Measurements from ENCODE around the gene XRN1. TPM values are rescaled to one million over a fixed set of nuclear protein-coding genes. Genes with fewer than 3 reads are reported as not detected.

The XRN1 gene
- total RNA-seq, 1 donor from 2014 or later: 16.9 TPM

DNA sequence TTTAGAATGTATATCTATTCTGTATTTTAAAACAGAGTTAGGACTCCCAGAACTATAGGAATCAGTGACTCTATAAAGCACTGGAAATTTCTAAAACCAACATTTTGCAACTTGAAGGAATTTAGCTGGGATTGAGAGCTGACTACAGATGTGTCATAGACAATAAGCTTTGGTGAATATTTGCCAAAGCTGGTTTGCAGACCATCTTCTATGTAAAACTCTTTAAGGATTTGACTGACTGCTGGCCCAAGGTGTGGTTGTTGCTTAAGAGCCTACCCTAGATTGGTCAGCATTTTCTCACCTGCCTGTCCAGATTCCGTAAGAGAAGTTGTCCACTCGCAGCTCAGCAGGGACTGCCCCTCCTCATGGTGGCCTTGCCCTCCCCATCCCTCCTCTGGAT, 149.2 kb downstream of the XRN1 start:
- H3K27me3 ChIP-seq (ENCODE audit: control insufficient read depth, insufficient read depth, low read length): no peaks in the 10 kb centered on the region
- no peak overlapping the region for H3K4me3 ChIP-seq (ENCODE audit: low read depth, low read length)
- H3K36me3 ChIP-seq (ENCODE audit: control insufficient read depth, insufficient read depth, low read length): no peaks in the 10 kb centered on the region
- DNase-seq (ENCODE audit: low read depth): no peak
- TF ChIP-seq, protein P1, sequence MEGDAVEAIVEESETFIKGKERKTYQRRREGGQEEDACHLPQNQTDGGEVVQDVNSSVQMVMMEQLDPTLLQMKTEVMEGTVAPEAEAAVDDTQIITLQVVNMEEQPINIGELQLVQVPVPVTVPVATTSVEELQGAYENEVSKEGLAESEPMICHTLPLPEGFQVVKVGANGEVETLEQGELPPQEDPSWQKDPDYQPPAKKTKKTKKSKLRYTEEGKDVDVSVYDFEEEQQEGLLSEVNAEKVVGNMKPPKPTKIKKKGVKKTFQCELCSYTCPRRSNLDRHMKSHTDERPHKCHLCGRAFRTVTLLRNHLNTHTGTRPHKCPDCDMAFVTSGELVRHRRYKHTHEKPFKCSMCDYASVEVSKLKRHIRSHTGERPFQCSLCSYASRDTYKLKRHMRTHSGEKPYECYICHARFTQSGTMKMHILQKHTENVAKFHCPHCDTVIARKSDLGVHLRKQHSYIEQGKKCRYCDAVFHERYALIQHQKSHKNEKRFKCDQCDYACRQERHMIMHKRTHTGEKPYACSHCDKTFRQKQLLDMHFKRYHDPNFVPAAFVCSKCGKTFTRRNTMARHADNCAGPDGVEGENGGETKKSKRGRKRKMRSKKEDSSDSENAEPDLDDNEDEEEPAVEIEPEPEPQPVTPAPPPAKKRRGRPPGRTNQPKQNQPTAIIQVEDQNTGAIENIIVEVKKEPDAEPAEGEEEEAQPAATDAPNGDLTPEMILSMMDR (IDR thresholded peaks at IDR 0.05; ENCODE audit: insufficient read depth, low read length, poor library complexity, severe bottlenecking): no peak

DNA sequence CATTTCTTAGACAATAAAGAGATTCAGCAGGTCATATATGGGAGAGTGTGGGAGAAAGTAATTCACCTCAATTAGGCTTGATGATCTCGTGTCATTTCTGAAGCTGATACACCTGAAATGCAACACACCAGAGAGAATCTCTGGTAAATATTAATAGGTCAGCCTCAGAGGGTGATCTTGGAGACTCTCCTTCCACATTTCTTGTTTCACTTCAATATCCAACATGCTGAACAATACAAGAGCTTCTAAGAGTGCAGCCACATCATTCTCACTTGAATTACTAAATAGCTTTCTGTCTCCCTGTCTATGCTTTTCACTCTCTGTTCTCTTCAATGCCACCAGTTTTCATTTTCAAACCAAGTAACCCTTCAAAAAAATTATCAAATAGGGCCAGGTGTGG, 151.3 kb downstream of the XRN1 start:
- H3K27me3 ChIP-seq (ENCODE audit: control insufficient read depth, insufficient read depth, low read length): no peaks in the 10 kb centered on the region
- TF ChIP-seq, protein P1 (IDR thresholded peaks at IDR 0.05; ENCODE audit: insufficient read depth, low read length, poor library complexity, severe bottlenecking): no peak
- H3K36me3 ChIP-seq (ENCODE audit: control insufficient read depth, insufficient read depth, low read length): no peaks in the 10 kb centered on the region
- no peak for DNase-seq (ENCODE audit: low read depth)
- H3K4me3 ChIP-seq (ENCODE audit: low read depth, low read length): no peak overlapping the region

DNA sequence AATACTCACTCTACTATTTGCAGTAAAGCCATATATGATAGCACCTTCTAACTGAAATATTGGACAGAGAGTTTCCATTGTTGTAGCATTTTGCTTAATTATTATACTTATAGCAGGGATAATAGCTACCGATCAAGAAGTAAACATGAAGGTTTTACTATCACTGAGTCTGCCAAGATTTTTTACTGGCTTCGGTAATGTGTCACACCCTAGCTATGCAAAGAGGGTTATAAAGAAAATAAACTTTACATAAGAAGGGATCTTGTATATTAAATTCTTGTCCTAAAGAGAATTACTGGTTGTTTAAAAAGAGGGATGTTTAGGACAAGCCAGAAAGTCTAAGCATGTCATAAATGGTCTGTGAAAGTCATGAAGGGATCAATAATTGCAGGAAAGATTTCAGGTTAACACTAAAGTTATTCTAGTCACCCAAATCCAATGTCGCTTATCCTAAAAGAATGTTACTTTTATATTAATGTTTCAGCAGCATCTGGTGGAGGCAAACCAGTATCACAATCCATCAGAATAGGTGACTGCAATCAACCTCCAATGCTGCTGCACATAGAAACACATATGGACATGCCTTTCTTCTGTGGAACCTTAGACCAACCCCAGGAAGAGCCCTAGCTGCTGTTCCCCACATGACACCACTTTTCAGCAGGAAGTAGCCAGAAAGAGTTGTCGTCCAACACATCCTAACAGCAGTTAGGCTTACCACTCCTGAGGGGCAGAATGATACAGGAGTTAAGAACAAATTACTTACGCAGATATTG, 159.8 kb downstream of the XRN1 start:
- no peaks in the 10 kb centered on the region for H3K36me3 ChIP-seq (ENCODE audit: control insufficient read depth, insufficient read depth, low read length)
- TF ChIP-seq, protein P1 (IDR thresholded peaks at IDR 0.05; ENCODE audit: insufficient read depth, low read length, poor library complexity, severe bottlenecking): no peak
- no peaks in the 10 kb centered on the region for H3K27me3 ChIP-seq (ENCODE audit: control insufficient read depth, insufficient read depth, low read length)
- H3K4me3 ChIP-seq (ENCODE audit: low read depth, low read length): no peak overlapping the region
- no peak for DNase-seq (ENCODE audit: low read depth)

DNA sequence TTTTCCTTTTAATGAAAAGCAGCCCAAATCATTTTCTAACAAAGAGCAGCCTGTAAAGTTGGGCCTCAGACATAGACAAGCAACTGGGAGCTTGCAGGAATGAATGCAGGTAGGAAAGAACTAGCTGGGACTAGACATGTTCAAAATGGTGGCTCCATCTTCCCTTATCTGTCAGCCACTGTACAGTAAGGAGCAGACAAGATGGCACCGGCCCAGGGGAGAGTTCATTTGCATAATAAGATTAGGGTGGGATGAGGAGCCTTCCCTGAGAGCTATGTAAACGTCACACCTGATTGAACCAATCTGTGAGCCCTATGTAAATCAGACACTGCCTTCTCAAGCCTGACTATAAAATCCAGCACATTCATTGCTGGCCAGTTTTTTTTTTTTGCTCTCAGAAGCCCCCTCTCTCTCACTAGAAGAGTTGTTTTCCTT, 162.7 kb downstream of the XRN1 start:
- Histone ChIP-seq H3K4me3 (ENCODE audit: low read depth, low read length) (no peak overlapping the region), H3K27me3 (ENCODE audit: control insufficient read depth, insufficient read depth, low read length) (no peaks in the 10 kb centered on the region), H3K36me3 (ENCODE audit: control insufficient read depth, insufficient read depth, low read length) (no peaks in the 10 kb centered on the region)
- no peak for DNase-seq (ENCODE audit: low read depth)
- TF ChIP-seq, protein P1 (IDR thresholded peaks at IDR 0.05; ENCODE audit: insufficient read depth, low read length, poor library complexity, severe bottlenecking): no peak

DNA sequence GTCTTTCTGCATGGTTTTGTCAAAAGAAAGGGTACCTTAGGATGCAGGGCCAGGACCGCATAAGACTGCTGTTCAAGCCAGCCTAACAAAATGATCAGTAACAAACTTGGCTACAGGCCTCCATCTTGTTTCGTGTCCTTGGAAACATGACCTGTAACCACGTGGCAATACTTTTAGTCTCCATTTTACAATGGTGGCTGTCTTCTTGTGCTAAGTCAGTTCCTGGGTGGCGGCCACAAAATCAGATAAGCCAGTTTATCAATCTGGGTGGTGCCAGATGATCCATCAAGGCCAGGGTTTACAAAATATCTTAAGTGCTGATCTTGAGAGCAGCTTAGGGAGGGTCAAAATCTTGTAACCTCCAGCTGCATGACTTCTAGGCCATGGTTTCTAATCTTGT, 165.3 kb downstream of the XRN1 start:
- TF ChIP-seq, protein P1 (IDR thresholded peaks at IDR 0.05; ENCODE audit: insufficient read depth, low read length, poor library complexity, severe bottlenecking): no peak
- Histone ChIP-seq H3K27me3 (ENCODE audit: control insufficient read depth, insufficient read depth, low read length) (no peaks in the 10 kb centered on the region), H3K4me3 (ENCODE audit: low read depth, low read length) (no peak overlapping the region), H3K36me3 (ENCODE audit: control insufficient read depth, insufficient read depth, low read length) (no peaks in the 10 kb centered on the region)
- no peak for DNase-seq (ENCODE audit: low read depth)

DNA sequence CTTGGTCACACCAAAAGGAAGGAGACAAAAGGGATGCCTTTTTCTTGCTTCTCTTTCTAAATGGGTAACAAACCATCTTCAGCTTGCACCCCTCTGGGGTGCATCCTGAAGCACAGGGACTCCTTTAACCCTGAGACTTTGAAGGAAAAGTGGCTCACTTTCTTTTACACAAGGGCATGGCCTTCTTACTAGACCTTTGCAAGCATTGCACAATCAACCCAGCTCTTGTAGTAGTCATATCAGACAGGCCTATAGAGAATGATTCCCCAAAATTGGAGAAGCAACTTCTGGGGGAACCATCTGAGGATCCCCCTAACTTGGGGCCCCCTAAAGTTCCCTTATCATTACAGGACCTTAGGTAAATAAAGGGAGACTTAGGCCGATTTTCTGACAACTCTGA, 166.4 kb downstream of the XRN1 start:
- no peaks in the 10 kb centered on the region for H3K27me3 ChIP-seq (ENCODE audit: control insufficient read depth, insufficient read depth, low read length)
- TF ChIP-seq, protein P1 (IDR thresholded peaks at IDR 0.05; ENCODE audit: insufficient read depth, low read length, poor library complexity, severe bottlenecking): no peak
- DNase-seq (ENCODE audit: low read depth): no peak
- no peaks in the 10 kb centered on the region for H3K36me3 ChIP-seq (ENCODE audit: control insufficient read depth, insufficient read depth, low read length)
- no peak overlapping the region for H3K4me3 ChIP-seq (ENCODE audit: low read depth, low read length)
